Neural cell (in vitro differentiated cells): ENCODE data around the gene CNTNAP2.

Experiments
- EP300 ChIP-seq: fragments of 450-650 bp; conservative IDR thresholded peaks from 2 replicates; pipeline ENCODE4 v1.6.1; 2014; ENCODE audit warnings: antibody characterized with exemption, mild to moderate bottlenecking, moderate library complexity; ENCODE audit not compliant: poor library complexity, severe bottlenecking
- EZH2 ChIP-seq: fragments of 200-600, 300-800 bp; shearing (Covaris generic), sonication (generic); IDR thresholded peaks from 2 replicates; pipeline ENCODE4 v1.6.1; 2014; ENCODE audit warnings: antibody characterized with exemption, low read length, borderline replicate concordance, mild to moderate bottlenecking; ENCODE audit not compliant: insufficient read depth, poor library complexity, severe bottlenecking
- RAD21 ChIP-seq: fragments of 450-650 bp; conservative IDR thresholded peaks from 2 replicates; pipeline ENCODE4 v1.6.1; 2014; ENCODE audit warnings: antibody characterized with exemption, mild to moderate bottlenecking, moderate library complexity
- SMC3 ChIP-seq: fragments of 450-650 bp; conservative IDR thresholded peaks from 2 replicates; pipeline ENCODE4 v1.6.1; 2014; ENCODE audit warnings: antibody characterized with exemption, mild to moderate bottlenecking, moderate library complexity; ENCODE audit not compliant: poor library complexity
- TF ChIP-seq, protein P1 (sequence below): fragments of 450-650 bp; IDR thresholded peaks from 2 replicates; pipeline ENCODE4 v1.5.1; 2014; ENCODE audit warnings: antibody characterized with exemption, mild to moderate bottlenecking, moderate library complexity; ENCODE audit not compliant: poor library complexity, severe bottlenecking
- TF ChIP-seq, protein P2 (sequence below): IDR thresholded peaks from 2 replicates; pipeline ENCODE4 v1.6.1; 2012; ENCODE audit warnings: borderline replicate concordance

DNA sequence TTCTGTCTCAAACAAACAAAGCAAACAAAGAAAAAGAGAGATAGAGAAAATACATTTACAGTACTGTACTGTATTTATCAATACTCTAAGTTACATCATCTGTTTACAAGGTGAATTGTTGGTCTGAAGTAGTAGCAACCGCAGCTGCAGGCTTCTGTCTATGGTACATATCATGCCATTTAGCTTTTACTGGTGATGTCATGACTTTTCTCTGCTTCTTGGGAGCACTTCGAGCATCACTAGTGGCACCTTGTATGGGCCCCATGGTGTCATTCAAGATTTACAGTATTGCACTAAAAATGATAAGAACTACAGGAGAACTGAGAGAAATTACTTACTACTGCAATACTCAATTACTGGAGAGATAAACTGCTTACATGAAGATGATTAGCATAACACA, 826.9 kb downstream of the CNTNAP2 start:
- TF ChIP-seq EP300 (no peak), SMC3 (no peak), EZH2 (no peak), RAD21 (no peak)
- TF ChIP-seq, protein P1, sequence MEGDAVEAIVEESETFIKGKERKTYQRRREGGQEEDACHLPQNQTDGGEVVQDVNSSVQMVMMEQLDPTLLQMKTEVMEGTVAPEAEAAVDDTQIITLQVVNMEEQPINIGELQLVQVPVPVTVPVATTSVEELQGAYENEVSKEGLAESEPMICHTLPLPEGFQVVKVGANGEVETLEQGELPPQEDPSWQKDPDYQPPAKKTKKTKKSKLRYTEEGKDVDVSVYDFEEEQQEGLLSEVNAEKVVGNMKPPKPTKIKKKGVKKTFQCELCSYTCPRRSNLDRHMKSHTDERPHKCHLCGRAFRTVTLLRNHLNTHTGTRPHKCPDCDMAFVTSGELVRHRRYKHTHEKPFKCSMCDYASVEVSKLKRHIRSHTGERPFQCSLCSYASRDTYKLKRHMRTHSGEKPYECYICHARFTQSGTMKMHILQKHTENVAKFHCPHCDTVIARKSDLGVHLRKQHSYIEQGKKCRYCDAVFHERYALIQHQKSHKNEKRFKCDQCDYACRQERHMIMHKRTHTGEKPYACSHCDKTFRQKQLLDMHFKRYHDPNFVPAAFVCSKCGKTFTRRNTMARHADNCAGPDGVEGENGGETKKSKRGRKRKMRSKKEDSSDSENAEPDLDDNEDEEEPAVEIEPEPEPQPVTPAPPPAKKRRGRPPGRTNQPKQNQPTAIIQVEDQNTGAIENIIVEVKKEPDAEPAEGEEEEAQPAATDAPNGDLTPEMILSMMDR: no peak
- TF ChIP-seq, protein P2, sequence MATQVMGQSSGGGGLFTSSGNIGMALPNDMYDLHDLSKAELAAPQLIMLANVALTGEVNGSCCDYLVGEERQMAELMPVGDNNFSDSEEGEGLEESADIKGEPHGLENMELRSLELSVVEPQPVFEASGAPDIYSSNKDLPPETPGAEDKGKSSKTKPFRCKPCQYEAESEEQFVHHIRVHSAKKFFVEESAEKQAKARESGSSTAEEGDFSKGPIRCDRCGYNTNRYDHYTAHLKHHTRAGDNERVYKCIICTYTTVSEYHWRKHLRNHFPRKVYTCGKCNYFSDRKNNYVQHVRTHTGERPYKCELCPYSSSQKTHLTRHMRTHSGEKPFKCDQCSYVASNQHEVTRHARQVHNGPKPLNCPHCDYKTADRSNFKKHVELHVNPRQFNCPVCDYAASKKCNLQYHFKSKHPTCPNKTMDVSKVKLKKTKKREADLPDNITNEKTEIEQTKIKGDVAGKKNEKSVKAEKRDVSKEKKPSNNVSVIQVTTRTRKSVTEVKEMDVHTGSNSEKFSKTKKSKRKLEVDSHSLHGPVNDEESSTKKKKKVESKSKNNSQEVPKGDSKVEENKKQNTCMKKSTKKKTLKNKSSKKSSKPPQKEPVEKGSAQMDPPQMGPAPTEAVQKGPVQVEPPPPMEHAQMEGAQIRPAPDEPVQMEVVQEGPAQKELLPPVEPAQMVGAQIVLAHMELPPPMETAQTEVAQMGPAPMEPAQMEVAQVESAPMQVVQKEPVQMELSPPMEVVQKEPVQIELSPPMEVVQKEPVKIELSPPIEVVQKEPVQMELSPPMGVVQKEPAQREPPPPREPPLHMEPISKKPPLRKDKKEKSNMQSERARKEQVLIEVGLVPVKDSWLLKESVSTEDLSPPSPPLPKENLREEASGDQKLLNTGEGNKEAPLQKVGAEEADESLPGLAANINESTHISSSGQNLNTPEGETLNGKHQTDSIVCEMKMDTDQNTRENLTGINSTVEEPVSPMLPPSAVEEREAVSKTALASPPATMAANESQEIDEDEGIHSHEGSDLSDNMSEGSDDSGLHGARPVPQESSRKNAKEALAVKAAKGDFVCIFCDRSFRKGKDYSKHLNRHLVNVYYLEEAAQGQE: no peak
